CD14-positive monocyte (primary cell): ENCODE results near the gene LINGO4. TPM values are rescaled to one million over a fixed set of nuclear protein-coding genes. Genes with fewer than 3 reads are reported as not detected.

Source experiments
- DNase-seq, 3 donors: peaks; one replicate each; pipeline ENCODE4 v3.0.0-alpha.2; 2011 to 2022
- H2AFZ ChIP-seq: 2 replicates; pipeline ENCODE4 v1.6.0; 2012; ENCODE audit warnings: mild to moderate bottlenecking, low read depth, low read length, inconsistent platforms; ENCODE audit not compliant: insufficient read depth, poor library complexity, severe bottlenecking
- H3K27ac ChIP-seq, 2 donors: 1 replicate in 1 of 2; 2 replicates in 1 of 2; pipeline ENCODE4 v1.5.1; 2012 to 2013; ENCODE audit warnings: low read length in 2 of 2, control low read depth in 1 of 2, inconsistent platforms in 1 of 2, low read depth in 1 of 2, mild to moderate bottlenecking in 1 of 2
- H3K27me3 ChIP-seq, 2 donors: one replicate each; pipeline versions ENCODE4 v1.6.0 to v1.6.1; 2011 to 2013; ENCODE audit warnings: low read length in 2 of 2; ENCODE audit not compliant: control insufficient read depth in 2 of 2, insufficient read depth in 2 of 2
- H3K36me3 ChIP-seq, 2 donors: replicated peaks in 1 of 2; 1 replicate in 1 of 2; 2 replicates in 1 of 2; pipeline versions ENCODE4 v1.5.1 to v1.6.1; 2012 to 2013; ENCODE audit warnings: low read length in 2 of 2, control low read depth in 1 of 2, inconsistent platforms in 1 of 2, mild to moderate bottlenecking in 1 of 2; ENCODE audit not compliant: insufficient read depth in 2 of 2, control insufficient read depth in 1 of 2
- H3K4me1 ChIP-seq, 2 donors: 1 replicate in 1 of 2; 2 replicates in 1 of 2; pipeline versions ENCODE4 v1.5.1 to v1.6.1; 2012 to 2013; ENCODE audit warnings: low read length in 2 of 2, control low read depth in 1 of 2, inconsistent platforms in 1 of 2, mild to moderate bottlenecking in 1 of 2, moderate library complexity in 1 of 2; ENCODE audit not compliant: insufficient read depth in 2 of 2, control insufficient read depth in 1 of 2
- H3K4me2 ChIP-seq: replicated peaks from 2 replicates; pipeline ENCODE3; 2012; ENCODE audit warnings: low read length, moderate library complexity, mild to moderate bottlenecking; ENCODE audit not compliant: poor library complexity, severe bottlenecking; ENCODE audit errors: extremely low read depth
- H3K4me3 ChIP-seq, 3 experiments: fragments of 200-600 bp in 1 of 3; sonication (generic) in 1 of 3; replicated peaks in 1 of 3; 1 replicate in 2 of 3; 2 replicates in 1 of 3; pipeline ENCODE4 v1.5.1; 2011 to 2013; ENCODE audit warnings: low read length in 3 of 3, mild to moderate bottlenecking in 3 of 3, control low read depth in 2 of 3, low read depth in 2 of 3, inconsistent platforms in 1 of 3, moderate library complexity in 1 of 3
- H3K79me2 ChIP-seq: 2 replicates; pipeline ENCODE4 v1.6.0; 2012; ENCODE audit warnings: mild to moderate bottlenecking, control low read depth, inconsistent platforms, low read length, moderate library complexity; ENCODE audit not compliant: insufficient read depth
- H3K9ac ChIP-seq: 2 replicates; pipeline ENCODE4 v1.6.0; 2017; ENCODE audit warnings: low read length, mild to moderate bottlenecking; ENCODE audit not compliant: insufficient read depth, poor library complexity, severe bottlenecking
- H3K9me3 ChIP-seq, 2 donors: replicated peaks in 1 of 2; 1 replicate in 1 of 2; 2 replicates in 1 of 2; pipeline versions ENCODE4 v1.5.1 to v1.6.1; 2012 to 2013; ENCODE audit warnings: low read length in 2 of 2, control low read depth in 1 of 2; ENCODE audit not compliant: control insufficient read depth in 1 of 2, insufficient read depth in 1 of 2
- H4K20me1 ChIP-seq: 2 replicates; pipeline ENCODE4 v1.6.0; 2012; ENCODE audit warnings: mild to moderate bottlenecking, low read length, control low read depth, moderate library complexity; ENCODE audit not compliant: insufficient read depth
- H3K27ac Mint-ChIP-seq, 7 donors: one replicate each; pipeline ENCODE4 v1.8.0; 2020; ENCODE audit warnings: mild to moderate bottlenecking in 7 of 7, mixed read lengths in 7 of 7, moderate library complexity in 6 of 7, inconsistent platforms in 2 of 7
- H3K27me3 Mint-ChIP-seq, 3 donors: one replicate each; pipeline ENCODE4 v1.8.0; 2021 to 2022; ENCODE audit warnings: low read depth in 3 of 3, mild to moderate bottlenecking in 3 of 3, mixed read lengths in 3 of 3, moderate library complexity in 3 of 3, inconsistent platforms in 1 of 3
- H3K36me3 Mint-ChIP-seq, 2 donors: one replicate each; pipeline ENCODE4 v1.8.0; 2020; ENCODE audit warnings: mixed read lengths in 2 of 2, inconsistent platforms in 1 of 2, mild to moderate bottlenecking in 1 of 2
- H3K4me1 Mint-ChIP-seq: one replicate; pipeline ENCODE4 v1.8.0; 2020; ENCODE audit warnings: mild to moderate bottlenecking, mixed read lengths
- H3K4me3 Mint-ChIP-seq, 2 donors: one replicate each; pipeline ENCODE4 v1.8.0; 2020; ENCODE audit warnings: mild to moderate bottlenecking in 2 of 2, mixed read lengths in 2 of 2, moderate library complexity in 1 of 2
- H3K9me3 Mint-ChIP-seq, 7 donors: one replicate each; pipeline ENCODE4 v1.8.0; 2020 to 2022; ENCODE audit warnings: mixed read lengths in 7 of 7, mild to moderate bottlenecking in 6 of 7, moderate library complexity in 6 of 7, inconsistent platforms in 2 of 7
- WGBS: methylation state at CpG from one replicate; pipeline ENCODE4 v1.1.5; 2013; ENCODE audit warnings: missing lambda C conversion rate; ENCODE audit not compliant: insufficient coverage; 5-methylcytosine and 5-hydroxymethylcytosine counted together
- intact Hi-C, 2 donors: fragments of 100-400 bp; cut with micrococcal nuclease; formaldehyde crosslinking; loops; one replicate each; pipeline versions ENCODE4 v1.15.0 to v1.15.1; 2023
- polyA plus RNA-seq, 3 donors: library from polyadenylated mRNA; depleted of rRNA in 1 of 3; unstranded in 2 of 3; stranded (reverse) in 1 of 3; fragments of 300-500 nt in 2 of 3; fragments of >200 nt in 1 of 3; fragmentation: Illumina TruSeq in 2 of 3; gene quantifications; 1 replicate in 2 of 3; 2 replicates in 1 of 3; pipeline ENCODE4 v1.2.3, GENCODE V29; 2012 to 2021
- TF ChIP-seq, protein P1 (sequence below): fragments of 200-600 bp; IDR thresholded peaks from one replicate; pipeline ENCODE4 v1.8.0; 2022; ENCODE audit warnings: antibody characterized with exemption, mild to moderate bottlenecking

Gene LINGO4
- polyA plus RNA-seq, 3 donors = not detected

DNA sequence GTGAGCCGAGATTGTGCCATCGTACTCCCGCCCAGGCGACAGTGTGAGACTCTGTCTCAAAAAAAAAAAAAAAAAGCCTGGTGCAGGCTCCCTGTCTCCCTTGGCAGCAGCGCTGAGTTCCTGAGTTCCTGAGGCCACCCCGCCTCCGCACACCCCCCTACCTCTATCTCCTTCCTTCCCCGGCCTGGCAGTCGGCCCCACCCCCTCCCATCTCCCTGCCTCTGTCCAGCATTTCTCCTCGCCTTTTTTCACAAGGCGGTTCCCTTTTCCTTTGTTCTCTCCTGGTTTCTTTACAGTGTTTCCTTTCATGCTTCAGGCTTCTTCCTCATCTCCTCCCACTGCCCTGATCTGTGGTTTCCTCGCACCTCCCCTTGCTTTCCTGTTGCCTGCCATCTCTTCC lies 23.7 kb upstream of the LINGO4 start:
- H3K9ac ChIP-seq = no peak overlapping the region
- Mint-ChIP-seq H3K4me1 (peaks cover 59% of the 10 kb centered on the region), H3K27me3 (peaks cover 1 to 11% (median 5%) of the 10 kb centered on the region in 3 donors), H3K27ac (peak overlapping the region in 2 of 7 donors; percentile 72 to 76), H3K9me3 (no peaks in the 10 kb centered on the region), H3K4me3 (peak overlapping the region in 1 of 2 donors; percentile 54), H3K36me3 (no peaks in the 10 kb centered on the region)
- peak overlapping the region; percentile 42 for H3K4me2 ChIP-seq
- no peaks in the 10 kb centered on the region for H4K20me1 ChIP-seq
- H3K4me1 ChIP-seq = peaks cover 51 to 66% of the 10 kb centered on the region in 2 donors
- no peak overlapping the region for H3K27ac ChIP-seq
- DNase-seq = peak in 2 of 3 donors; percentile 10 to 20
- WGBS = 0% methylated on average over 8 of the region's 12 CpGs
- no peaks in the 10 kb centered on the region for H3K79me2 ChIP-seq
- TF ChIP-seq, protein P1, sequence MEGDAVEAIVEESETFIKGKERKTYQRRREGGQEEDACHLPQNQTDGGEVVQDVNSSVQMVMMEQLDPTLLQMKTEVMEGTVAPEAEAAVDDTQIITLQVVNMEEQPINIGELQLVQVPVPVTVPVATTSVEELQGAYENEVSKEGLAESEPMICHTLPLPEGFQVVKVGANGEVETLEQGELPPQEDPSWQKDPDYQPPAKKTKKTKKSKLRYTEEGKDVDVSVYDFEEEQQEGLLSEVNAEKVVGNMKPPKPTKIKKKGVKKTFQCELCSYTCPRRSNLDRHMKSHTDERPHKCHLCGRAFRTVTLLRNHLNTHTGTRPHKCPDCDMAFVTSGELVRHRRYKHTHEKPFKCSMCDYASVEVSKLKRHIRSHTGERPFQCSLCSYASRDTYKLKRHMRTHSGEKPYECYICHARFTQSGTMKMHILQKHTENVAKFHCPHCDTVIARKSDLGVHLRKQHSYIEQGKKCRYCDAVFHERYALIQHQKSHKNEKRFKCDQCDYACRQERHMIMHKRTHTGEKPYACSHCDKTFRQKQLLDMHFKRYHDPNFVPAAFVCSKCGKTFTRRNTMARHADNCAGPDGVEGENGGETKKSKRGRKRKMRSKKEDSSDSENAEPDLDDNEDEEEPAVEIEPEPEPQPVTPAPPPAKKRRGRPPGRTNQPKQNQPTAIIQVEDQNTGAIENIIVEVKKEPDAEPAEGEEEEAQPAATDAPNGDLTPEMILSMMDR = no peak
- intact Hi-C loops = no loop called here
- H2AFZ ChIP-seq = no peak overlapping the region
- no peaks in the 10 kb centered on the region for H3K9me3 ChIP-seq
- H3K4me3 ChIP-seq = peak overlapping the region in 1 of 3 experiments; percentile 12
- H3K27me3 ChIP-seq = no peaks in the 10 kb centered on the region
- H3K36me3 ChIP-seq = no peaks in the 10 kb centered on the region

- Histone ChIP-seq H3K9ac (no peak overlapping the region), H2AFZ (peak overlapping the region; percentile 35), H3K4me2 (no peak overlapping the region), H3K27me3 (no peaks in the 10 kb centered on the region), H3K36me3 (no peaks in the 10 kb centered on the region), H4K20me1 (no peaks in the 10 kb centered on the region), H3K4me1 (peaks cover 40 to 55% of the 10 kb centered on the region in 2 donors), H3K79me2 (no peaks in the 10 kb centered on the region), H3K4me3 (no peak overlapping the region), H3K27ac (no peak overlapping the region), H3K9me3 (no peaks in the 10 kb centered on the region)
- no peaks in the 10 kb centered on the region for H3K36me3 Mint-ChIP-seq
- no peak for DNase-seq
- H3K27me3 Mint-ChIP-seq = peaks cover 3 to 13% (median 5%) of the 10 kb centered on the region in 3 donors
- WGBS = 38% methylated on average over 2 of the region's 9 CpGs
- TF ChIP-seq, protein P1 = no peak
- no peaks in the 10 kb centered on the region for H3K9me3 Mint-ChIP-seq
- H3K27ac Mint-ChIP-seq = peak overlapping the region in 1 of 7 donors; percentile 7
- intact Hi-C loops = no loop called here
- H3K4me3 Mint-ChIP-seq = no peak overlapping the region
- H3K4me1 Mint-ChIP-seq = peaks cover 48% of the 10 kb centered on the region
Measured at GRCh38 chr1:151827853-151828252, 22.6 kb upstream of the LINGO4 start.
